Prostate gland (tissue), 2 donors: ENCODE results near the gene CRIM1. TPM values are rescaled to one million over a fixed set of nuclear protein-coding genes. Genes with fewer than 3 reads are reported as not detected.

ENCODE experiments used
- DNase-seq: peaks from one replicate; pipeline ENCODE4 v3.0.0-alpha.2; 2019; ENCODE audit warnings: low spot score
- H3K27ac ChIP-seq, 2 donors: fragments of 200-600 bp; sonication (generic); 2 replicates each; pipeline ENCODE4 v1.5.1; 2017 to 2019
- H3K27me3 ChIP-seq: fragments of 200-600 bp; sonication (generic); replicated peaks from 2 replicates; pipeline ENCODE4 v1.5.1; 2019; ENCODE audit not compliant: insufficient read depth
- H3K36me3 ChIP-seq, 2 donors: fragments of 200-600 bp; sonication (generic); 1 replicate in 1 of 2; 2 replicates in 1 of 2; pipeline versions ENCODE4 v1.5.1 to v1.8.1; 2017 to 2019
- H3K4me1 ChIP-seq: fragments of 200-600 bp; sonication (generic); replicated peaks from 2 replicates; pipeline ENCODE4 v1.5.1; 2019
- H3K4me3 ChIP-seq, 2 donors: fragments of 200-600 bp; sonication (generic); 2 replicates each; pipeline ENCODE4 v1.5.1; 2017 to 2019
- H3K9me3 ChIP-seq: fragments of 200-600 bp; sonication (generic); 2 replicates; pipeline ENCODE4 v1.5.1; 2017
- POLR2A ChIP-seq: fragments of 450-650 bp; IDR thresholded peaks from one replicate; pipeline ENCODE4 v1.6.1; 2016; ENCODE audit warnings: antibody characterized with exemption, mild to moderate bottlenecking
- POLR2AphosphoS5 ChIP-seq: sonication (generic); formaldehyde crosslinking; IDR thresholded peaks from one replicate; pipeline ENCODE4 v1.6.1; 2017; ENCODE audit warnings: antibody characterized with exemption
- WGBS: methylation state at CpG from one replicate; pipeline ENCODE4 v1.1.5; 2018; 5-methylcytosine and 5-hydroxymethylcytosine counted together
- intact Hi-C: fragments of 100-400 bp; cut with DNase I; formaldehyde crosslinking; loops from one replicate; pipeline ENCODE4 v1.14.2; 2022
- total RNA-seq, 2 donors: library from RNA; depleted of rRNA; stranded (reverse); fragments of >200 nt; gene quantifications; one replicate each; pipeline ENCODE4 v1.1.0, GENCODE V29; 2016
- TF ChIP-seq, protein P1 (sequence below), 4 experiments: fragments of 200-600 bp in 2 of 4; fragments of 450-650 bp in 2 of 4; sonication (generic) in 2 of 4; IDR thresholded peaks; 1 replicate in 3 of 4; 2 replicates in 1 of 4; pipeline ENCODE4 v1.5.1; 2016 to 2019; ENCODE audit warnings: antibody characterized with exemption in 4 of 4, mild to moderate bottlenecking in 2 of 4, moderate library complexity in 2 of 4

CRIM1 gene
- total RNA-seq, 2 donors from 2014 or later, result 55.2 to 101 TPM

DNA sequence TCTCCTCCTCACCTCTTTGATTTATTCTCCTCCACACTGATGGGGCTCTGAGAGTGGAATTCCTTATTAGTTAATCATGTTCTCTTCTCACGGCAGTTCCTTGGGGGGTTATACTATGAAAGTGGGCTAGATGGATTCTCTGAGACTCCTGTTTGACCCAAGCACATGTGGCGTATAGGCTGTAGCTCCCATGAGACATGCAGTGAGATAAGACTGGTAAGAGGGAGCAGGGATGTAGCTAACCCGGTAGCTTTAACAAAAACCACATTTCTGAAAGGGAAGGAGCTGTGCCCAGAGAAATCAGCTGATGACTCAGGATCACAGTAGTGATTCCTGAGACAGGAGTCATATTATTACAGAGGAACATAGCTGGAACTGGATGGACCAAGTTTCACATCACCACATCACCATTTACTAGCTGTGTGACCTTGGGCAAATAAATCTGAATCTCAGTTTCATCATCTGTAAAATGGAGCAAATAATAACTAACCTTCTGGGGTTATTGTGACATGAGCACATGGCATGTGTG lies 82.9 kb downstream of the CRIM1 start:
- no peak for DNase-seq
- intact Hi-C loops, result no loop called here
- Histone ChIP-seq H3K27ac (no peak overlapping the region), H3K27me3 (no peaks in the 10 kb centered on the region), H3K36me3 (no peaks in the 10 kb centered on the region), H3K9me3 (no peaks in the 10 kb centered on the region), H3K4me3 (no peak overlapping the region), H3K4me1 (peaks cover 3% of the 10 kb centered on the region)
- TF ChIP-seq, protein P1, sequence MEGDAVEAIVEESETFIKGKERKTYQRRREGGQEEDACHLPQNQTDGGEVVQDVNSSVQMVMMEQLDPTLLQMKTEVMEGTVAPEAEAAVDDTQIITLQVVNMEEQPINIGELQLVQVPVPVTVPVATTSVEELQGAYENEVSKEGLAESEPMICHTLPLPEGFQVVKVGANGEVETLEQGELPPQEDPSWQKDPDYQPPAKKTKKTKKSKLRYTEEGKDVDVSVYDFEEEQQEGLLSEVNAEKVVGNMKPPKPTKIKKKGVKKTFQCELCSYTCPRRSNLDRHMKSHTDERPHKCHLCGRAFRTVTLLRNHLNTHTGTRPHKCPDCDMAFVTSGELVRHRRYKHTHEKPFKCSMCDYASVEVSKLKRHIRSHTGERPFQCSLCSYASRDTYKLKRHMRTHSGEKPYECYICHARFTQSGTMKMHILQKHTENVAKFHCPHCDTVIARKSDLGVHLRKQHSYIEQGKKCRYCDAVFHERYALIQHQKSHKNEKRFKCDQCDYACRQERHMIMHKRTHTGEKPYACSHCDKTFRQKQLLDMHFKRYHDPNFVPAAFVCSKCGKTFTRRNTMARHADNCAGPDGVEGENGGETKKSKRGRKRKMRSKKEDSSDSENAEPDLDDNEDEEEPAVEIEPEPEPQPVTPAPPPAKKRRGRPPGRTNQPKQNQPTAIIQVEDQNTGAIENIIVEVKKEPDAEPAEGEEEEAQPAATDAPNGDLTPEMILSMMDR (IDR thresholded peaks at IDR 0.05), result no peak
- TF ChIP-seq POLR2AphosphoS5 (peak; percentile 16), POLR2A (no peak)
- 75% methylated on average over 3 of the region's 3 CpGs for WGBS

DNA sequence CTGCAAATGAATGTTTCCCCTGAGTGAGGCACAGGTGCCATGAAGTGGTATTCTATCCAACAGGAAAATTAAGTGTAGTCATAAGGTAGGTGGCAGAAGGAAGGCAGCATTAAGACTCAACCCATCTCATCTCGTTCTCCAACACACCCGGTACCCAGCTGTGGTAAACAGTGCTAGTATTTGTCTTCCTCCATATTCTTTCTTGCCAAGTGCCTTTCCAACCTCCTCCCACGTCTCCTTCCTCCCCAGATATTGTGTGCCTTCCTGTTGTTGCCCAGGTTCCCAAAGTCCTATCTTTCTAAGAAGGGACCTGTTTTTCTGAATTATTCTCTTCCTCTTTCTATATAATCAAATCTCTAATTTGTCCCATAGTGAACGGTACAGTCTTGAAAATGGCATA lies 83.5 kb downstream of the CRIM1 start:
- Histone ChIP-seq H3K27ac (no peak overlapping the region), H3K9me3 (no peaks in the 10 kb centered on the region), H3K27me3 (no peaks in the 10 kb centered on the region), H3K4me3 (no peak overlapping the region), H3K36me3 (no peaks in the 10 kb centered on the region), H3K4me1 (no peaks in the 10 kb centered on the region)
- intact Hi-C loops, result no loop called here
- 93% methylated on average over 4 of the region's 4 CpGs for WGBS
- DNase-seq, result no peak
- TF ChIP-seq POLR2A (no peak), POLR2AphosphoS5 (no peak)
- TF ChIP-seq, protein P1 (IDR thresholded peaks at IDR 0.05), result no peak

DNA sequence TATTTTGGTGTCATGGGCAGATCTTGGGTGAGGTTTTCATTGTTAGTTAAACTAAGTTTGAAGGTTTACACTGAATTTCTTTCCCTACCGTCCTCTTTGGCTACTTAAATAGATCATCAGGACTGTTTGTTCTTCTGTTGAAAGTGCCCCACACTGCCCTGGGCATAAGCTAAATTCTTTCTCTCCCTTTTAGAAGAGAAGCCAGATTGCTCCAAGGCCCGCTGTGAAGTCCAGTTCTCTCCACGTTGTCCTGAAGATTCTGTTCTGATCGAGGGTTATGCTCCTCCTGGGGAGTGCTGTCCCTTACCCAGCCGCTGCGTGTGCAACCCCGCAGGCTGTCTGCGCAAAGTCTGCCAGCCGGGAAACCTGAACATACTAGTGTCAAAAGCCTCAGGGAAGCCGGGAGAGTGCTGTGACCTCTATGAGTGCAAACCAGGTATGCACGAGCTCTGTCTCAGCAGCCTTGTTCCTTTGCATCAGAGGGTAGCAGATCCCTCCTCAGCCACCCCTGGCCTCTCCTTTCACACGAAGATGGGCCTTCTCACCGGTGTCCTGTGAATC lies 85.6 kb downstream of the CRIM1 start:
- intact Hi-C loops, result no loop called here
- no peak for DNase-seq
- no peak for TF ChIP-seq POLR2A
- TF ChIP-seq POLR2AphosphoS5, result no peak
- TF ChIP-seq, protein P1 (IDR thresholded peaks at IDR 0.05), result no peak
- no peaks in the 10 kb centered on the region for H3K27me3 ChIP-seq
- WGBS, result 68% methylated on average over 13 of the region's 13 CpGs
- no peak overlapping the region for H3K27ac ChIP-seq
- H3K4me3 ChIP-seq, result no peak overlapping the region
- H3K4me1 ChIP-seq, result no peaks in the 10 kb centered on the region
- H3K9me3 ChIP-seq, result no peaks in the 10 kb centered on the region
- no peaks in the 10 kb centered on the region for H3K36me3 ChIP-seq

DNA sequence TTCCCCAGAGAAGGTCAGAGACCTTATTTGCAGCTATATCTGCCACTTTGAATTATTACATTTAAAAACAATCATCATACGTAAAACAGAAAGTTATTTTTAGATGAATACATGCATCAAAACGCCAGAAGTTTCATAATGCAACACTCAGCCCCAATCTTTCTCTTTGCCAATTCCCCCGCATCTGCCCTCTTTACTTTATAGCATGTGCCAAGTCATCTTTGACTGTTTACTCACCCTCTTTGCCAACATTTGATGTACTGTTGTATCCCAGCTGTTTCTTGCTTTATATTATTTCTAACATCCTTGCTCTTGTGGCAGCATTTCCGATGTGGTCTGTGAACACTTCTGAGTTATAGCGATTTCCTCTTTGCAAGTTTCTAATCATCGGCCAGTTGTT lies 86.2 kb downstream of the CRIM1 start:
- H3K36me3 ChIP-seq, result no peaks in the 10 kb centered on the region
- intact Hi-C loops, result no loop called here
- WGBS, result 8% methylated on average over 6 of the region's 6 CpGs
- no peaks in the 10 kb centered on the region for H3K27me3 ChIP-seq
- no peak overlapping the region for H3K27ac ChIP-seq
- H3K4me3 ChIP-seq, result no peak overlapping the region
- no peak for DNase-seq
- H3K4me1 ChIP-seq, result no peaks in the 10 kb centered on the region
- H3K9me3 ChIP-seq, result no peaks in the 10 kb centered on the region
- TF ChIP-seq POLR2A, result no peak
- TF ChIP-seq POLR2AphosphoS5, result no peak
- TF ChIP-seq, protein P1 (IDR thresholded peaks at IDR 0.05), result no peak

DNA sequence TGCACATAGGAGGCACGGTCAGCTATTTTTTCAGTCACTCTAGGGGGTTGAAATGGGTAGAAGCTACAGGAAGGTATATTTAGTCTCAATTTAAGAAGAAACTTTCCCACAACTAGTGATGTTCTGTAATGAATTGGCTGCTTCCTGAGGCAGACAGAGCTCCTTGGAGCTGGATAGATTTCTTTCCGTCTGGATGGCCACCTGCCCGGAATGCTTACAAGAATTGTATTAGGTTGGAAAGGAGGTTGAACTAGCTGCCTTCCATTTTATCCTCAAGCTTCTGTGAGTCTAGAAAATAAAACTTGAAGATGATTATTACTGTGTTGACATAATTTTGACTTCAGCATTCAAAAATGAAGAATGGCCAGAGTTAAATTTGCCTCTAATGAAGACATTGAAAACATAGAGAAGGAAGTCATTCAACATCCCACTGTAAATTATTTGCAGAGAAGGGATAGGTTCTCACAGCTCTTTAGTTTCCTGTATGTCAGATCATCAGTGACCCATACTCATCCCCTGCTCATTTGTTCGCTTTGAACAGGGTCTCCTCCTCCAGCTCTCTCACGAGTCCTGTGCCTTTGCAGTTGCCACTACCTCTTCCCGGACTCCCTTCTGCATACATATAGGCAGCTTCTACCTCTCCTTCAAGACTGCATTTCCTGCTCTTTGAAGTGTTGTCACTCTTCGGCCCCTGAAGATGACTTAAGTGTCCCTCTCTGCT lies 88.8 kb downstream of the CRIM1 start:
- Histone ChIP-seq H3K27me3 (no peaks in the 10 kb centered on the region), H3K4me1 (no peaks in the 10 kb centered on the region), H3K27ac (no peak overlapping the region), H3K9me3 (no peaks in the 10 kb centered on the region), H3K36me3 (no peaks in the 10 kb centered on the region), H3K4me3 (no peak overlapping the region)
- no peak for TF ChIP-seq POLR2A
- no peak for TF ChIP-seq POLR2AphosphoS5
- TF ChIP-seq, protein P1 (IDR thresholded peaks at IDR 0.05), result no peak
- 88% methylated on average over 7 of the region's 7 CpGs for WGBS
- intact Hi-C loops, result no loop called here
- DNase-seq, result no peak
